SK-N-SH treated with all-trans-retinoic acid at 6 μM for 48 hours (cell line): ENCODE results near the gene FETUB.

ENCODE experiments used
- ARNTL ChIP-seq: fragments of 450-650 bp; formaldehyde crosslinking; IDR thresholded peaks from 2 replicates; pipeline ENCODE4 v1.5.0; 2020; ENCODE audit warnings: low read depth, mild to moderate bottlenecking, moderate library complexity, borderline replicate concordance
- BACH2 ChIP-seq: fragments of 250-450 bp; sonication (Bioruptor Pico); IDR thresholded peaks from 2 replicates; pipeline ENCODE4 v1.9.0; 2021; ENCODE audit warnings: mild to moderate bottlenecking, borderline replicate concordance
- CSDC2 ChIP-seq: fragments of 250-450 bp; sonication (Bioruptor Pico); IDR thresholded peaks from 2 replicates; pipeline ENCODE4 v1.5.0; 2020; ENCODE audit warnings: mild to moderate bottlenecking, moderate library complexity
- GLIS3 ChIP-seq: fragments of 250-450 bp; sonication (Bioruptor Pico); IDR thresholded peaks from 2 replicates; pipeline ENCODE4 v1.5.0; 2020; ENCODE audit warnings: mild to moderate bottlenecking, moderate library complexity
- SNAI2 ChIP-seq: fragments of 250-450 bp; sonication (Bioruptor Pico); IDR thresholded peaks from 2 replicates; pipeline ENCODE4 v1.5.0; 2020; ENCODE audit warnings: mild to moderate bottlenecking, moderate library complexity
- TCF4 ChIP-seq: fragments of 250-450 bp; sonication (Bioruptor Pico); IDR thresholded peaks from 2 replicates; pipeline ENCODE4 v1.8.0; 2021; ENCODE audit warnings: mild to moderate bottlenecking, moderate library complexity, borderline replicate concordance
- TOX ChIP-seq: fragments of 250-450 bp; sonication (Bioruptor Pico); IDR thresholded peaks from 2 replicates; pipeline ENCODE4 v1.8.0; 2021; ENCODE audit warnings: mild to moderate bottlenecking, moderate library complexity, borderline replicate concordance
- ZFP30 ChIP-seq: fragments of 450-650 bp; formaldehyde crosslinking; IDR thresholded peaks from 2 replicates; pipeline ENCODE4 v1.5.0; 2022; ENCODE audit warnings: mild to moderate bottlenecking, moderate library complexity
- ZNF70 ChIP-seq: fragments of 450-650 bp; formaldehyde crosslinking; IDR thresholded peaks from 2 replicates; pipeline ENCODE4 v1.5.0; 2020; ENCODE audit warnings: mild to moderate bottlenecking, moderate library complexity
- TF ChIP-seq, protein P1 (sequence below): fragments of 250-450 bp; sonication (Bioruptor Pico); IDR thresholded peaks from 2 replicates; pipeline ENCODE4 v1.5.1; 2021; ENCODE audit warnings: mild to moderate bottlenecking, moderate library complexity
- TF ChIP-seq, protein P2 (sequence below): fragments of 250-450 bp; sonication (Bioruptor Pico); IDR thresholded peaks from 2 replicates; pipeline ENCODE4 v1.8.0; 2020; ENCODE audit warnings: mild to moderate bottlenecking, moderate library complexity, borderline replicate concordance
- TF ChIP-seq, protein P3 (sequence below): fragments of 250-450 bp; sonication (Bioruptor Pico); IDR thresholded peaks from 2 replicates; pipeline ENCODE4 v1.5.1; 2020; ENCODE audit warnings: low read depth, mild to moderate bottlenecking, moderate library complexity
- TF ChIP-seq, protein P4 (sequence below): fragments of 250-450 bp; sonication (Bioruptor Pico); IDR thresholded peaks from 2 replicates; pipeline ENCODE4 v1.8.0; 2021; ENCODE audit warnings: low read depth, mild to moderate bottlenecking, moderate library complexity, borderline replicate concordance
- TF ChIP-seq, protein P5 (sequence below): fragments of 250-450 bp; sonication (Bioruptor Pico); IDR thresholded peaks from 2 replicates; pipeline ENCODE4 v1.5.0; 2020; ENCODE audit warnings: mild to moderate bottlenecking, moderate library complexity

DNA sequence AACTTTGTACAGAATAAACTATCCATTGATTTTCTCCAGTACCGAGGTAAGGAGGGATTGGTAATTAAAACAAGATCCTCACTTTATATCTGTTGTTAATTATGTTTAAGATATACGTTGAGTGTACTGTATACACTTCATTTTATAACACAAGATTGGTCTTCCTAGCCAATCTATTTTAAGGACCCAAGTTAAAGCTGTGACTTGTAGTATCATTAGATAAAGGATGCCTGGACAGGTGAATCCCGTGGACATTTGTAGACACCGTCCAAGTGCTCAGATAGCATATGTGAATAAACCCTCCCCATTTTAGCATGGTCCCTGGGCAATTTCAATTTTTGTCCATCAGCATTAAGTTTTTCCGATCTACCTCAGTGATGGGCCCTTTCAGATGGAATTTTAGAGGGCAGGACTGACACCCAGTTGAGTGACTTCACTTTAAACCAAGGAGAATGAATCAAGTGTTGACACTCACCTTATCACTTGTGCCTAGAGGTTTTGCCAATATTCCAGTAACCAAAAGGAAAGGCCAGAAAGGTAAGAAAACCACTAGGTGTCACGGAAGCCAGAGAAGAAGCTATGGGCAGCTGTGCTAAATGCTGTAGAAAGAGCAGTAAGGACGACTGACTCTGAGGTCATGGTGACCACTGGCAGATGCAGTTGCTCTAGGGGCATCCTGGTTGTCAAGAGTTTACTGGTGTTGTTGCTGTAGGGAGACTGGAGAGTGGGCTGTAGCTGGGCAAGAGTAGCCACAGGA, 18.1 kb upstream of the FETUB start:
- no peak for TF ChIP-seq ZNF70 (CRISPR knock-in tag)
- TF ChIP-seq, protein P1, sequence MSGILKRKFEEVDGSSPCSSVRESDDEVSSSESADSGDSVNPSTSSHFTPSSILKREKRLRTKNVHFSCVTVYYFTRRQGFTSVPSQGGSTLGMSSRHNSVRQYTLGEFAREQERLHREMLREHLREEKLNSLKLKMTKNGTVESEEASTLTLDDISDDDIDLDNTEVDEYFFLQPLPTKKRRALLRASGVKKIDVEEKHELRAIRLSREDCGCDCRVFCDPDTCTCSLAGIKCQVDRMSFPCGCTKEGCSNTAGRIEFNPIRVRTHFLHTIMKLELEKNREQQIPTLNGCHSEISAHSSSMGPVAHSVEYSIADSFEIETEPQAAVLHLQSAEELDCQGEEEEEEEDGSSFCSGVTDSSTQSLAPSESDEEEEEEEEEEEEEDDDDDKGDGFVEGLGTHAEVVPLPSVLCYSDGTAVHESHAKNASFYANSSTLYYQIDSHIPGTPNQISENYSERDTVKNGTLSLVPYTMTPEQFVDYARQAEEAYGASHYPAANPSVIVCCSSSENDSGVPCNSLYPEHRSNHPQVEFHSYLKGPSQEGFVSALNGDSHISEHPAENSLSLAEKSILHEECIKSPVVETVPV (CRISPR knock-in tag): no peak
- no peak for TF ChIP-seq GLIS3 (CRISPR knock-in tag)
- no peak for TF ChIP-seq SNAI2 (CRISPR knock-in tag)
- TF ChIP-seq, protein P2, sequence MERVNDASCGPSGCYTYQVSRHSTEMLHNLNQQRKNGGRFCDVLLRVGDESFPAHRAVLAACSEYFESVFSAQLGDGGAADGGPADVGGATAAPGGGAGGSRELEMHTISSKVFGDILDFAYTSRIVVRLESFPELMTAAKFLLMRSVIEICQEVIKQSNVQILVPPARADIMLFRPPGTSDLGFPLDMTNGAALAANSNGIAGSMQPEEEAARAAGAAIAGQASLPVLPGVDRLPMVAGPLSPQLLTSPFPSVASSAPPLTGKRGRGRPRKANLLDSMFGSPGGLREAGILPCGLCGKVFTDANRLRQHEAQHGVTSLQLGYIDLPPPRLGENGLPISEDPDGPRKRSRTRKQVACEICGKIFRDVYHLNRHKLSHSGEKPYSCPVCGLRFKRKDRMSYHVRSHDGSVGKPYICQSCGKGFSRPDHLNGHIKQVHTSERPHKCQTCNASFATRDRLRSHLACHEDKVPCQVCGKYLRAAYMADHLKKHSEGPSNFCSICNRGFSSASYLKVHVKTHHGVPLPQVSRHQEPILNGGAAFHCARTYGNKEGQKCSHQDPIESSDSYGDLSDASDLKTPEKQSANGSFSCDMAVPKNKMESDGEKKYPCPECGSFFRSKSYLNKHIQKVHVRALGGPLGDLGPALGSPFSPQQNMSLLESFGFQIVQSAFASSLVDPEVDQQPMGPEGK (CRISPR knock-in tag): no peak
- TF ChIP-seq, protein P3, sequence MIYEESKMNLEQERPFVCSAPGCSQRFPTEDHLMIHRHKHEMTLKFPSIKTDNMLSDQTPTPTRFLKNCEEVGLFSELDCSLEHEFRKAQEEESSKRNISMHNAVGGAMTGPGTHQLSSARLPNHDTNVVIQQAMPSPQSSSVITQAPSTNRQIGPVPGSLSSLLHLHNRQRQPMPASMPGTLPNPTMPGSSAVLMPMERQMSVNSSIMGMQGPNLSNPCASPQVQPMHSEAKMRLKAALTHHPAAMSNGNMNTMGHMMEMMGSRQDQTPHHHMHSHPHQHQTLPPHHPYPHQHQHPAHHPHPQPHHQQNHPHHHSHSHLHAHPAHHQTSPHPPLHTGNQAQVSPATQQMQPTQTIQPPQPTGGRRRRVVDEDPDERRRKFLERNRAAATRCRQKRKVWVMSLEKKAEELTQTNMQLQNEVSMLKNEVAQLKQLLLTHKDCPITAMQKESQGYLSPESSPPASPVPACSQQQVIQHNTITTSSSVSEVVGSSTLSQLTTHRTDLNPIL (CRISPR knock-in tag): no peak
- no peak for TF ChIP-seq TCF4 (CRISPR knock-in tag)
- TF ChIP-seq ARNTL (CRISPR knock-in tag): no peak
- TF ChIP-seq CSDC2 (CRISPR knock-in tag): no peak
- no peak for TF ChIP-seq BACH2
- TF ChIP-seq TOX (CRISPR knock-in tag): no peak
- TF ChIP-seq ZFP30 (CRISPR knock-in tag): no peak
- TF ChIP-seq, protein P4, sequence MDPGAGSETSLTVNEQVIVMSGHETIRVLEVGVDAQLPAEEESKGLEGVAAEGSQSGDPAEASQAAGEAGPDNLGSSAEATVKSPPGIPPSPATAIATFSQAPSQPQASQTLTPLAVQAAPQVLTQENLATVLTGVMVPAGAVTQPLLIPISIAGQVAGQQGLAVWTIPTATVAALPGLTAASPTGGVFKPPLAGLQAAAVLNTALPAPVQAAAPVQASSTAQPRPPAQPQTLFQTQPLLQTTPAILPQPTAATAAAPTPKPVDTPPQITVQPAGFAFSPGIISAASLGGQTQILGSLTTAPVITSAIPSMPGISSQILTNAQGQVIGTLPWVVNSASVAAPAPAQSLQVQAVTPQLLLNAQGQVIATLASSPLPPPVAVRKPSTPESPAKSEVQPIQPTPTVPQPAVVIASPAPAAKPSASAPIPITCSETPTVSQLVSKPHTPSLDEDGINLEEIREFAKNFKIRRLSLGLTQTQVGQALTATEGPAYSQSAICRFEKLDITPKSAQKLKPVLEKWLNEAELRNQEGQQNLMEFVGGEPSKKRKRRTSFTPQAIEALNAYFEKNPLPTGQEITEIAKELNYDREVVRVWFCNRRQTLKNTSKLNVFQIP (CRISPR knock-in tag): no peak
- TF ChIP-seq, protein P5, sequence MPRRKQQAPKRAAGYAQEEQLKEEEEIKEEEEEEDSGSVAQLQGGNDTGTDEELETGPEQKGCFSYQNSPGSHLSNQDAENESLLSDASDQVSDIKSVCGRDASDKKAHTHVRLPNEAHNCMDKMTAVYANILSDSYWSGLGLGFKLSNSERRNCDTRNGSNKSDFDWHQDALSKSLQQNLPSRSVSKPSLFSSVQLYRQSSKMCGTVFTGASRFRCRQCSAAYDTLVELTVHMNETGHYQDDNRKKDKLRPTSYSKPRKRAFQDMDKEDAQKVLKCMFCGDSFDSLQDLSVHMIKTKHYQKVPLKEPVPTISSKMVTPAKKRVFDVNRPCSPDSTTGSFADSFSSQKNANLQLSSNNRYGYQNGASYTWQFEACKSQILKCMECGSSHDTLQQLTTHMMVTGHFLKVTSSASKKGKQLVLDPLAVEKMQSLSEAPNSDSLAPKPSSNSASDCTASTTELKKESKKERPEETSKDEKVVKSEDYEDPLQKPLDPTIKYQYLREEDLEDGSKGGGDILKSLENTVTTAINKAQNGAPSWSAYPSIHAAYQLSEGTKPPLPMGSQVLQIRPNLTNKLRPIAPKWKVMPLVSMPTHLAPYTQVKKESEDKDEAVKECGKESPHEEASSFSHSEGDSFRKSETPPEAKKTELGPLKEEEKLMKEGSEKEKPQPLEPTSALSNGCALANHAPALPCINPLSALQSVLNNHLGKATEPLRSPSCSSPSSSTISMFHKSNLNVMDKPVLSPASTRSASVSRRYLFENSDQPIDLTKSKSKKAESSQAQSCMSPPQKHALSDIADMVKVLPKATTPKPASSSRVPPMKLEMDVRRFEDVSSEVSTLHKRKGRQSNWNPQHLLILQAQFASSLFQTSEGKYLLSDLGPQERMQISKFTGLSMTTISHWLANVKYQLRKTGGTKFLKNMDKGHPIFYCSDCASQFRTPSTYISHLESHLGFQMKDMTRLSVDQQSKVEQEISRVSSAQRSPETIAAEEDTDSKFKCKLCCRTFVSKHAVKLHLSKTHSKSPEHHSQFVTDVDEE: no peak
